Measurements from ENCODE around the gene FNTB. TPM values are rescaled to one million over a fixed set of nuclear protein-coding genes. Genes with fewer than 3 reads are reported as not detected.

FNTB gene
- total RNA-seq, 4 donors from 2014 or later = 11.9 to 25.6 (median 17.6) TPM

DNA sequence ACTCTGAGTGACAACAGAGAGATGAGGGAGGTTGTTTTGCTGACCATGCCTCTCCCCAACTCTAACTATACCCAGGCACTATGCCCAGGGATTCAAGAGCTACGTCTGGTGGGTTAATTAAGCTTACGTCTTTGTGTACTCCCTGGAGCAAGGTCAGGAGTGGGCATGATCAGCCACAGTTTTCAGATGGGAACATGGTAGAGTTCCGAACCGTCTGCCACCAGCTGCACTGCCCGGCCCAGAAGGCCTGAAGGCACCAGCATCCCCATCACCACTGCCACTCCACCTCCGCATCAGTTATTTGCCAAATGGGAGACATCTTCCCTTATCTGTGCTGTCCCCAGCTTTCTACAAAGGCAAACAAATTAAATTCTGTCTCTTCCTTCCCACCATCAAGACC is 33.0 kb upstream of the FNTB start:
- Histone ChIP-seq H3K36me3 (peaks cover 0 to 5% (median 0%) of the 10 kb centered on the region in 3 donors), H3K27ac (no peak overlapping the region), H3K27me3 (no peaks in the 10 kb centered on the region), H3K4me3 (no peak overlapping the region), H3K4me1 (no peaks in the 10 kb centered on the region), H3K9me3 (no peaks in the 10 kb centered on the region)
- no peak for DNase-seq
- TF ChIP-seq POLR2A (IDR thresholded peaks at IDR 0.05) = no peak
- TF ChIP-seq, protein P1, sequence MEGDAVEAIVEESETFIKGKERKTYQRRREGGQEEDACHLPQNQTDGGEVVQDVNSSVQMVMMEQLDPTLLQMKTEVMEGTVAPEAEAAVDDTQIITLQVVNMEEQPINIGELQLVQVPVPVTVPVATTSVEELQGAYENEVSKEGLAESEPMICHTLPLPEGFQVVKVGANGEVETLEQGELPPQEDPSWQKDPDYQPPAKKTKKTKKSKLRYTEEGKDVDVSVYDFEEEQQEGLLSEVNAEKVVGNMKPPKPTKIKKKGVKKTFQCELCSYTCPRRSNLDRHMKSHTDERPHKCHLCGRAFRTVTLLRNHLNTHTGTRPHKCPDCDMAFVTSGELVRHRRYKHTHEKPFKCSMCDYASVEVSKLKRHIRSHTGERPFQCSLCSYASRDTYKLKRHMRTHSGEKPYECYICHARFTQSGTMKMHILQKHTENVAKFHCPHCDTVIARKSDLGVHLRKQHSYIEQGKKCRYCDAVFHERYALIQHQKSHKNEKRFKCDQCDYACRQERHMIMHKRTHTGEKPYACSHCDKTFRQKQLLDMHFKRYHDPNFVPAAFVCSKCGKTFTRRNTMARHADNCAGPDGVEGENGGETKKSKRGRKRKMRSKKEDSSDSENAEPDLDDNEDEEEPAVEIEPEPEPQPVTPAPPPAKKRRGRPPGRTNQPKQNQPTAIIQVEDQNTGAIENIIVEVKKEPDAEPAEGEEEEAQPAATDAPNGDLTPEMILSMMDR (IDR thresholded peaks at IDR 0.05) = no peak

DNA sequence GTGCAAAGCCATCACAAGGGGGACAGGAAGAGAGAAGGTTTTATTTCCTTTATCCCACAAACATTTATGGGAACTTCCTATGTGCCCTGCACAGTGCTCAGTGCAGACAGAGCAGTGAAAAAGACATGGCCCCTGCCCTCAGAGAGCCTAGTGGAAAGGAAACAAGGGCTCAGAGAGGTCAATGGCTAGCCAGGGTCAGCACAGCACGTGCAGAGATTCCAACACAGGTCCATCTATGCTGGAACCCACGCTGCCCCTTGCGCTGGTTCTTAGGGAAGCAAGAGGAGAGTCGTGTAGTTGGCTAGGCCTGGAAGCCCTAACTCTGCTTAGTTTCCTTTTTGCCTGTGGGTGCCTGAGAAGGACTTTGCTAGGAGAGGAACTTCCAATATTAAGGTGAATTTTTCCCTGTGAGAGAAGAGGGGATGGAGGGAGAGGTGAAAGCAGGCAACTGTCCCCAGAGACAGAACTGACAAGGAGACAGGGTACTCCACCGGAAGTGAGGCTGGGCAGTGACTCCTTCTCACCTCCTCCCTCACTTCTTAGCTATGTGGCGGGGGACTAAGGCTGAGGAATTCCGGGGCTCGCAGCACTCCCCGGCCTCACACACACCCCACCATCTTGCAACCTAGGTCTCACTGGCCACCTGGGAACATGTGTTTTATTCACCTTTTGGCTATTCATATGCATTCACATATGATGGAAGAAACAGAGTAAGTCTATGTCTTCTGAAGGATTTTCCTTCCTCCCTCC is 32.0 kb upstream of the FNTB start:
- TF ChIP-seq, protein P1 (IDR thresholded peaks at IDR 0.05) = no peak
- no peak for TF ChIP-seq POLR2A (IDR thresholded peaks at IDR 0.05)
- H3K4me3 ChIP-seq = no peak overlapping the region
- no peak for DNase-seq
- H3K4me1 ChIP-seq = no peaks in the 10 kb centered on the region
- H3K27ac ChIP-seq = no peak overlapping the region
- peaks cover 0 to 5% (median 0%) of the 10 kb centered on the region in 3 donors for H3K36me3 ChIP-seq
- no peaks in the 10 kb centered on the region for H3K9me3 ChIP-seq
- H3K27me3 ChIP-seq = no peaks in the 10 kb centered on the region

DNA sequence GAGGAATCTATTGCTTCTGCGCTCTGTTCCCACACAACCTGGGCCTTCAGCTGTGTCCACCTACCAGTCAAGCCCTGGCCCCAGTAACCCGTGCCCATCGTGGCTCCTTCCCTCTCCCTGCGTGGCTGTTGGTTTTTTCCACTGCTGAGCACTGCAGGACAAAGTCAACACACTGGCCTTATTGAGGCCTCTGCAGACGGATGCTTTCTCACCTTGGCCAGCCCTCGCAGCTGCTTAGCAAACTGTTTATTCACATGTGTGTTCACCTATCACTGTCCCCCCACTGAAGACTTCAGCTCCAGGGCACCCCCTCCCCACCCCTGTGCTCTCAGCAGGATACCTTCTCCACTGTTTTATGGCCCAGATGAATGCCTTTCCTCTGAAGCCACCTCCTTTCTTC is 31.4 kb upstream of the FNTB start:
- Histone ChIP-seq H3K27ac (no peak overlapping the region), H3K4me3 (no peak overlapping the region), H3K4me1 (no peaks in the 10 kb centered on the region), H3K27me3 (no peaks in the 10 kb centered on the region), H3K9me3 (no peaks in the 10 kb centered on the region), H3K36me3 (peaks cover 0 to 5% (median 0%) of the 10 kb centered on the region in 3 donors)
- TF ChIP-seq POLR2A (IDR thresholded peaks at IDR 0.05) = no peak
- TF ChIP-seq, protein P1 (IDR thresholded peaks at IDR 0.05) = no peak
- no peak for DNase-seq

DNA sequence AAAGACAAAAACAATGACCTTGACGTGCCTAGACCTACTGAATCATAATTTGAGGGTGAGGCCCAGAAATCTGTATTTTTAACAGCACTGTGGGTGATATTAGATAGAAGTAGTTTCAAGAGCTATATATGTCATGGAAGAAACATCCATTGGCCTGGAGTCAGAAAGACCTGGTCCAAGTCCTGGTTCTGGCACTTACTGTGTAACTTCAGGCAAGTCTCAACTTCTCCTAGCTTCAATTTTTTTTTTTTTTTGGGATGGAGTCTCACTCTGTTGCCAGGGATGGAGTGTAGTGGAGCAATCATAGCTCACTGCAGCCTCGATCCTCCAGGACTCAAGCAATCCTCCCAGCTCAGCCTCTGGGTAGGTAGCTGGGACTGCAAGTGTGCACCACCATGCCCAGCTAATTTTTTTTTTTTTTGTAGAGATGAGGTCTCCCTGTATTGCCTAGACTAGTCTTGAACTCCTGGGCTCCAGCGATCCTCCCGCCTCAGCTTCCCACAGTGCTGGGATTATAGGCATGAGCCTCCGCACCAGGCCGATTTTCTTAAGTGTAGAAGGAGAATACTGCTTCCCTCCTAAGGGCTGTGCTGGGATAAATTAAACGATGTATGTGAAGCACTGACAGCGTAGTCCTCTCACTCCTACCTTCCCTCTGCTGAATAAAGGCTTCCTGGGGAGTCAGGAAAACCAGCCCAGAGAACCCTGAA is 29.8 kb upstream of the FNTB start:
- no peaks in the 10 kb centered on the region for H3K9me3 ChIP-seq
- DNase-seq = no peak
- H3K4me3 ChIP-seq = no peak overlapping the region
- peaks cover 0 to 4% (median 0%) of the 10 kb centered on the region in 3 donors for H3K36me3 ChIP-seq
- H3K4me1 ChIP-seq = no peaks in the 10 kb centered on the region
- H3K27me3 ChIP-seq = no peaks in the 10 kb centered on the region
- no peak overlapping the region for H3K27ac ChIP-seq
- no peak for TF ChIP-seq POLR2A (IDR thresholded peaks at IDR 0.05)
- TF ChIP-seq, protein P1 (IDR thresholded peaks at IDR 0.05) = no peak

DNA sequence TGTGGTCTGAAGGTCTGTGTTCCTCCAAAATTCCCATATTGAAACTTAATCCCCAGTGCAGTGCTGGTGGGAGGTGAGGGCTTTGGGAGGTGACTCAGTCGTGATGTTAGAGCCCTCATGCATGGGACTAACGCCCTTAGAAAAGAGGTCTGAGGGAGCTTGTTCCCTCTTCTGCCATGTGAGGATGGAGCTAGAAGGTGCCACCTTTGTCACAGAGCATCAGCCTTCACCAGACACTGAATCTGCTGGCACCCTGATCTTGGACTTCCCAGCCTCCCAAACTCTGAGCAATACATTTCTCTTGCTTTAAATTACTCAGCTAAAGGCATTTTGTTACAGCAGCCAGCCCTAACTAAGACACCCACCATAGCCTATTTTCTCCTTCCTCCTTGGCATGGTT is 28.5 kb upstream of the FNTB start:
- Histone ChIP-seq H3K4me3 (no peak overlapping the region), H3K9me3 (no peaks in the 10 kb centered on the region), H3K4me1 (no peaks in the 10 kb centered on the region), H3K27me3 (no peaks in the 10 kb centered on the region), H3K27ac (no peak overlapping the region), H3K36me3 (no peaks in the 10 kb centered on the region)
- no peak for DNase-seq
- TF ChIP-seq POLR2A (IDR thresholded peaks at IDR 0.05) = no peak

DNA sequence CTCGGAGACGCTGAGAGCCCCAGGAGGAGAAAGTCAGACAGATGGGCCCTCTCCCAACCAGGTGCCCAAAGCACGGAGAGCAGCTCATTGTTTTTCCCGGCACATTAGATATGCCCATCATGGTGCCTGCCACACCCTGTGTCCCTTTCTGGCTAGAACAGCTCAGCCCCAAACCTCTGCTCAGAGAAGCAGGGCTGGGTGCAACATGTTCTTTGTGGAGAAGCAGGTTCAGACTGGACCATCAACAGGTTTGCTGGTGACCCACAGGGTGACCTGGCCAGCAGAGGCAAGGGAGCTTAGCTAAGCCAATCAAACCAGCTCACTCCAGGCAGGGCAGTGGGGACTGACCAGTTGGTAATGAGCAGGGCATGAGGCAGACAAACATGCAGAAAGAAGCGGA is 28.0 kb upstream of the FNTB start:
- Histone ChIP-seq H3K4me1 (no peaks in the 10 kb centered on the region), H3K27ac (no peak overlapping the region), H3K9me3 (no peaks in the 10 kb centered on the region), H3K4me3 (no peak overlapping the region), H3K27me3 (no peaks in the 10 kb centered on the region), H3K36me3 (no peaks in the 10 kb centered on the region)
- no peak for DNase-seq
- no peak for TF ChIP-seq POLR2A (IDR thresholded peaks at IDR 0.05)
- TF ChIP-seq, protein P1 (IDR thresholded peaks at IDR 0.05) = no peak
